ENCODE data around the gene MMAB. TPM values are rescaled to one million over a fixed set of nuclear protein-coding genes. Genes with fewer than 3 reads are reported as not detected.

The MMAB gene
- total RNA-seq, 1 experiment from 2014 or later, result 68.3 TPM

DNA sequence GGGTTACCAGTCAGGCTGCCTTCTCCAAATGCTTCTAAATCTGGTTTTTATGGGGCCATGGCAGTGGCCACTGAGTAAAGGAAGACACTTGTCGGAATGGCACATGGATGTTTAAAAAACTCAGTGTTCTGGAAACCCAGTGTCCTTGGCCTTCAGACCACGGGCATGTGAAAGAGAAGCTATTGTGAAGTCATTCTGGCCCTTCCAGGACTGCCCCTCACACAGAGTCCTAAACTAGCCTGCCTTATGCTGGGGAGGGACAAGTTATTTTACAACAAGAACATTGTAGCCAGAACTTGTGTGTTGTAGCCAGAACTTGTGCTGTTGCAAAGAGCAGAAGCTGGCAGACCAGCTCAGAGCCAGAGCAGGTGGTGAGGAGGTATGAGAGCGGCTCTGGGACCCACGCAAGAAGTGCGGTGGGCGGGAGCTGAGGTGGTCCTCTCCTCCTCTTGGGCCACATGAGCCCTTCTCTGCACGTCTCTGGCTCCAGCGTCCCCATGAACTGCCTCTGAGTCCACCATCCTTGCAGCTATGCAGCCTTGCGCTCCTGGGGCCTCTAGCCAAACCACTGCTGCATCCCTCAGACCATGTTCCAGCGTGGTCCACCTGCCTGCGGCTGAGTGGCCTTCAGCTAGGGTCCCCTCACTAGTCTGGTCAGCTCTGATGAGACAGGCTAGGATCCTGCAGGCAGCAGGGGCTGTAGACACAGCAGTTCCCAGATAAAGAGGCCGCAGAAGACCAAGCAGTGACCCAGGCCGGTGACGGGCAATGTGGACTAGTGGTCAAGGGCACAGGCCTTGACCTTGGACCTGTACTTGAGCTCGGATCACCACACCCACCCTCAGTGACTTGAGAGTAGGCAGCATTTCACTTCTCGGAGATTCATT, 32.5 kb downstream of the MMAB start:
- no peaks in the 10 kb centered on the region for H3K9me3 ChIP-seq
- DNase-seq, result no peak
- no peak overlapping the region for H3K4me3 ChIP-seq
- no peaks in the 10 kb centered on the region; the same call in 1 of the 2 replicates for H3K36me3 ChIP-seq
- no peaks in the 10 kb centered on the region for H3K27me3 ChIP-seq

DNA sequence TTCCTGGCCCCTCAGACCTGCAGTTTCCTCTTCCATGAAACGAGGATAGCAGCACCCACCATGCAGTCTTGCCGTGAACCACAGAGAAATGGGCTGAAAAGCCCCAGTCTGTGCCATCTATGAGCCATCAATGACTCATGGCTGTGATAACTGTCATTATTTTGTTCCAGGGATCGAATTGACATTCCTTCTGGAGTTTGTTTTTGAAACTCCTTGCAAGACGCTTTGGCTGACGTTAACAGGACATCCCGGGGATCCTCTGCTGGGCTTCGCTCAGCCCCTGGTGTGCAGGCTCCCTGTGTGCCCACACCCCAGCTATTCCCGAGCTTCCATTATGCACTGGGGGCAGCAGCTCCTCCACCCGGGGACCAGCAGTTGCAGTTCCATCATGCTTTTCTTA, 33.8 kb downstream of the MMAB start:
- H3K27me3 ChIP-seq, result no peaks in the 10 kb centered on the region
- no peak overlapping the region for H3K4me3 ChIP-seq
- no peaks in the 10 kb centered on the region for H3K9me3 ChIP-seq
- H3K36me3 ChIP-seq, result no peaks in the 10 kb centered on the region; the same call in 1 of the 2 replicates
- DNase-seq, result peak; percentile 62

DNA sequence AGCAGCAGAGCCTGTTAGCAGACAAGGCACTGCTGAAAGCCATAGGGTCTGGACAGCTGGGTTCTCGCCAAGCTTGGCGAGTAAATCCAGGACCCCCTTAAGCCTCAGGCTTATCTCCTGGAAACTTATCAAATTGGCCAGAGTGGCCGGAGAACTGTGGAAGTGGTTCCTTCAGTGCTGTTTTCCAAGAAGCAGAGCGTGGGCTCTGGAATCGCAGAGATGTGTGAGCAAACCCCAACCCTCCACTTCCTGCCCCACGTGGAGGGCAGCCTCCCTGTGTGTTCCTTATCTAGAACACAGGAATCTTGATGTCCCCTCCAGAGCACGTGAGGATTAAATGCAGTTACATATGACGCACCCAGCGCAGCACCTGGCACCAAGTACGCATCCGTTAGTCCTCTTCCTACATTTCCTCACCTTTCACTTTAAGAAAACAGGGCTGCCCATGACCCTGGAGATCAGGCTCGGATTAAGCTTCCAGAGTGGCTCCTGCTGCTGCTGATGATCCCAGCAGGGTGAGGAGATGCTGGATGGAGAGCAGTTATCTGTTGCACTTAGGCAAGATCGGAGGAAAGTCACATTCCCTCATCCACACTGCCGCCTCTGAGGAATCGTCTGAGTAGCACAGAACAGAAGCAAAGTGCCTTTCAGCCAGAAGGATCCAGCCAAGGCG, 35.0 kb downstream of the MMAB start:
- H3K36me3 ChIP-seq, result no peaks in the 10 kb centered on the region; the same call in 1 of the 2 replicates
- no peak for DNase-seq
- no peaks in the 10 kb centered on the region for H3K27me3 ChIP-seq
- H3K4me3 ChIP-seq, result no peak overlapping the region
- no peaks in the 10 kb centered on the region for H3K9me3 ChIP-seq

DNA sequence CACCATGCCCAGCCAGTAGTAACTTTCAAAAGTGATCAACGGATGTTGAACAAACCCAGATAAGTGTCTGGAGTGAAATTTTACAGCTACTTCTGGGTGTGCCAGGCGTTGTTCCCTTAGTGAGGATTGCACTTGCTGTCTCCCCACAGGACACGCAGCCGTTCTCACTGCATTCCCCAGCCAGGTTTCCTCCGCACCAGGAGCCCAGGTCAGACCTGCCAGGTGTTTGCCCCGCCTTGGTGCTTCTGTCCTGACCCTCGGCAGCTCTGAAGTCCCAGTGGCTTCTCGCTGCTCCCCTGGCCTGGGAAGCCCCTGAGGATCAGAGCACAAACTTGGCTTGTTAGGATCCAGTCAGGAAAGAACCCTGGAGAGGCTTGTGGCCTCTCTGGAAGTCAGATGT, 36.2 kb downstream of the MMAB start:
- no peaks in the 10 kb centered on the region for H3K27me3 ChIP-seq
- H3K4me3 ChIP-seq, result no peak overlapping the region
- H3K36me3 ChIP-seq, result no peaks in the 10 kb centered on the region; the same call in 1 of the 2 replicates
- no peak for DNase-seq
- no peaks in the 10 kb centered on the region for H3K9me3 ChIP-seq

DNA sequence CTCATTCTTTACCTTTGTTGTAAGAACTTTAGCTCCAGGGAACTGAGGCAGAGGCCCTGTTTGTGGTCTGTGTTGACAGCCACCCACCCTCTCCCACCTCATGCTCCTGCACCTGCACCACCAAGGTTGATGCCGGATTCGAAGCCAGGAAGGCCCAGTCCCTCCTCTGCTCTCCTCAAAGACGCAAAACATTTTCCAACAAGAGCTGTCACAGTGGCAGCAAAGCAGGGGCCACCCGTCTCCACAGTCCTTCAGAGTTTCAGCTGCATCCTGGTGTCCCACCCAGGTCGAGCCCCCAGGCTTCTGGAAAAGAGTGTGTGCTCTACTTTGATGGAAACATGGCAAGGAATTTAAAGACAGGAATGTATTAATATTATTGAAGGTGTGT, 37.4 kb downstream of the MMAB start:
- DNase-seq, result no peak
- no peaks in the 10 kb centered on the region for H3K9me3 ChIP-seq
- H3K36me3 ChIP-seq, result peaks cover 4% of the 10 kb centered on the region
- H3K27me3 ChIP-seq, result no peaks in the 10 kb centered on the region
- no peak overlapping the region for H3K4me3 ChIP-seq

DNA sequence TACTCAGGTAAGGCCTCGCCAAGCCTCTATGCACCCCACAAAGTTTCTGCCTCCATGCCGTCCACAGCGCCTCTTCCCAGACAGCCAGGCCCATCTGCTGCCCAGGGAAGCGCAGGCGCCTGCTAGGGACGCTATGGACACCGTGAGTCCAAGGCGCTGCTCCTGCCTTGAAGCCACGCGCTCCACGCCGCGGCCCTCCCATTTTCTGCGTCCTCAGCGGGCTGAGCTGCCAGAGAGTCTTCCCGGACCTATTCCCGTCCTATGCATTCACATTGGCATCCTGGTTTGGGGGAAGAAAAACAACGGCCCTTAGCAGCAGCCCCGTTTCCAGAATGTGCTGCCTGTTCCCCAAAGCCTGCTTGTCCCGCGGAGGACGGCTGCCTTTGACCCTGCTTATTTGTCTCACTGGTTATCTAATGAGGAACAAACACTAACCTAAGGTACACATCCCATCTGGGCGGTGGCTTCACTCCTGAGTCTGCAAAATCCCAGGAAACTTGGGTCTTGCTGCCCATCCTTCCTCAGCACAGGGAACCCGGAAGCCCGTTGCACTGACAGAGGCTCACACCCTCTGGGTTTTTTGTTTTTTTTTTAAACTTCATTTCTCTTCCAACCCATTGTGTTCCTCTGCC, 38.0 kb downstream of the MMAB start:
- Histone ChIP-seq H3K9me3 (no peaks in the 10 kb centered on the region), H3K4me3 (no peak overlapping the region), H3K36me3 (peaks cover 4% of the 10 kb centered on the region), H3K27me3 (no peaks in the 10 kb centered on the region)
- no peak for DNase-seq

DNA sequence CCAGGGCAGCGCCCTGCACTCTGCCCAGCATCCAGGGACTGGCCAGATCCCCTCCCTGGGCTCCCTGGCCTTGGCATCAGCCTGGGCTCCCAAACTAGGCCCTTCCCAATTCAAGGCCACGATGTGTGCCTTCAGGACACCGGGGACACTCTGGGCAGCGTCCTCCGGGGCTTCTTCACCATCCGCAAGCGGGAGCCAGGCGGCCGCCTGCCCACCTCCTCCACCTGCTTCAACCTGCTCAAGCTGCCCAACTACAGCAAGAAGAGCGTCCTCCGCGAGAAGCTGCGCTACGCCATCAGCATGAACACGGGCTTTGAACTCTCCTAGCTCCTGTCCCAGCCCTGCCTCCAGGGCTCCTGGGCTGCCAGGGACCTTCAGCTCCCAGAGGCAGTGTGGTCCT, 38.8 kb downstream of the MMAB start:
- H3K36me3 ChIP-seq, result peaks cover 4% of the 10 kb centered on the region
- H3K9me3 ChIP-seq, result no peaks in the 10 kb centered on the region
- H3K27me3 ChIP-seq, result no peaks in the 10 kb centered on the region
- no peak overlapping the region for H3K4me3 ChIP-seq
- no peak for DNase-seq

DNA sequence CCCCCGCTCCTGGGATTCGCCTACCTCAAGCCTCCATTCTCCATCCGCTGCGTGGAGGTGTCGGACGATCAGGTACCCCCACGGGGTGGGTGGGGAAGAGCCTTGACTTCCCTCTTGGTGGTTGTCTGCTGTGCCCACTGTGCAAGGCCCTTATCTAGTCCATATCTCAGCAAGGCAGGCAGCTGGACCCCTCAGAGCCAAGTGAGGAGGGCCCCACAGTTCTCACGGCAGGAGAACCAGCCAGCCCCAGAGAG, 39.9 kb downstream of the MMAB start:
- peaks cover 4% of the 10 kb centered on the region for H3K36me3 ChIP-seq
- DNase-seq, result no peak
- H3K9me3 ChIP-seq, result no peaks in the 10 kb centered on the region
- H3K4me3 ChIP-seq, result no peak overlapping the region
- no peaks in the 10 kb centered on the region for H3K27me3 ChIP-seq

DNA sequence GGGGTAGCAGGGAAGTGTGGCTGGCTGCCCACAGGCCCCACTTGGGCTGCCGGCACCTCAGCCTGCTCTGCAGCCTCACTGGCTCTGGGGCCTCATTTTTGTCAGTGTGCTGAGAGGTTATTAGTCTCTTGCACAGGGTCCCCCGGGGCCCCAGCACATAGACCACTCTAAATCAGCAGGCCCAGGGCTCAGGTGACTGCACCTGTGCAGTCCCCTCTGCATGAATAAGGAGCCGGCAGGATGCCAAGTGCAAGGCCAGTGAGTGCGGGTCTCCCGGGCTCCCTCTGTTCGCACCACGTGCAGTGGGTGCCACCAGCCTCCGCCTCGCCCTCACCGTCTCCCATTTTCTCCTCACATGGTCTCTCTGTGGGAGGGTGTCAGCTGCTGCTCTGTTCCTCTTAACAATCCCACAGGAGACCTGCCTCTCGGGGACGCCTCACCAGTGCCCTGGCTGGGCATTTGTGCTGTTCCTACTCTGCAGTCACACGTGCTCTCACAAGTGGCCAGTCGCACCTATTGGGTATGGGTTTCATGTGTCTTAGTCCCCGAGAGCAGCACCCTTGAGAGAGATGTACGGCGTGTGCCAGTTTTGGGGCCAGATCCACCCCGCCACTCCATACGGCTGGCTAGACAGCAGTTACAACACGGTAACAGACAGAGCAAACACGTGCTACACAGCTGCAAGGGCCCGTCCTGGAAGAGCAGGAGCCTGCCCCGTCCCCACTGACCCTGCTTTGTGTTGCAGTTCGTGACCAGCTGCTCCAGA, 40.4 kb downstream of the MMAB start:
- no peaks in the 10 kb centered on the region for H3K27me3 ChIP-seq
- no peak for DNase-seq
- H3K4me3 ChIP-seq, result no peak overlapping the region
- peaks cover 4% of the 10 kb centered on the region for H3K36me3 ChIP-seq
- no peaks in the 10 kb centered on the region for H3K9me3 ChIP-seq

DNA sequence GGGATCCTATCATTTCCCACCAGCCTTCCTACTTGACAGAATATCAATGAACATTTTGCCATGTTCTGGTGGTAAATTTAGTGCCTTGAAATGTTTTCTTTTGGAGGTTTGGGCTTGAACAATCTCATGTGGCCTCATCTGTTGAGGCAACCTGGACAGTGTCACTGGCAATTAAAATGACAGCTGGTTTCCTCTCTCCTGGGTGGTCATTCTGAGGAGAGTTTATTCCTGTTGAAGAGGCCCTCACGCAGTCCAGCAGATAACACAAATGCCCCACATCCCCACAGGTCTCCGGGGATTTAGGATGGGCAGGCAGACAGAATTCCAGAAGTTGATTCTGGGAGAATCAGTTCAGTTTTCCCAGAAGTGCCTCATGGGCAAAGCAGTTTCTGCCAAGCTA, 41.9 kb downstream of the MMAB start:
- Histone ChIP-seq H3K27me3 (no peaks in the 10 kb centered on the region), H3K9me3 (no peaks in the 10 kb centered on the region), H3K4me3 (no peak overlapping the region), H3K36me3 (peaks cover 7% of the 10 kb centered on the region)
- no peak for DNase-seq

DNA sequence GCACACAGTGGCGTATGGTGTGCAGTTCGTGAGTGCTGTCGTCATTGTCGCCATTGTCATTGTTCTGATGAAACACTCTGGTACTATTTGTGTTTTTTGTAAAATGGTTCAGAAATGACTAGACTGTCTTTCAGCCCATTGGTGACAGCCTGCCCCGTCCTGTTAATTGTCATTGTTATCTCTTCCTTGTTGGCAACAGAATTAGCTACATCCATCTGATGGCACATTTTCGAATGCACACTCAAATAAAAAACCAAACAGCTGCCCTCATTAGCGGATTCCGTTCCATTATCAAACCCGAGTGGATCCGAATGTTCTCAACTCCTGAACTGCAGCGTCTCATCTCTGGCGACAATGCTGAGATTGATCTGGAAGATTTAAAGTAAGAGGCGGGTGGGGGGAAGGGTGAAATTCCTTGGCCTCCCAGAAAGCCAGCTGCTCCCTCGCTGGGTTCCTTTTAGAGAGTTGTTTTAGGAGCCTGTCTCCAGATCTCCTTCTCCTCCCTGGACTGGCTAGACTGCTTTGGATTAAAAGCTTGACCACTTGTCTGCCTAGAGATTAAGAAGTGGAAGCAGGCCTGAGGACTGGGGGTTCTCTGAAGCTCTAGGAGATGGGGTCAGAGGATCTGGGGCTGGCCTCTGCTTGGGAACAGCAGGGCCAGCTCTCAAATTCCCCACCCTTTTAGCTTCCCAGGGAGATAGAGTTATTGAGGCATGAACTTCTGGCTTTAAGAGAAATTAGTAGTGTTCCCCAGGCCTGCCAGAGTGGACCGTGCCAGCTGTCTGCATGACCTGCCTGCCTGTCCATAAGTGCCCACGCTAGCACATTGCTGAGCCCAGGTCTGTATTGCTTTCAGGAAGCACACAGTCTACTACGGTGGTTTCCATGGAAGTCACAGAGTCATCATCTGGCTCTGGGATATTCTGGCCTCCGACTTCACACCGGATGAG, 43.3 kb downstream of the MMAB start:
- Histone ChIP-seq H3K27me3 (no peaks in the 10 kb centered on the region), H3K36me3 (peaks cover 7% of the 10 kb centered on the region), H3K9me3 (no peaks in the 10 kb centered on the region), H3K4me3 (no peak overlapping the region)
- no peak for DNase-seq

DNA sequence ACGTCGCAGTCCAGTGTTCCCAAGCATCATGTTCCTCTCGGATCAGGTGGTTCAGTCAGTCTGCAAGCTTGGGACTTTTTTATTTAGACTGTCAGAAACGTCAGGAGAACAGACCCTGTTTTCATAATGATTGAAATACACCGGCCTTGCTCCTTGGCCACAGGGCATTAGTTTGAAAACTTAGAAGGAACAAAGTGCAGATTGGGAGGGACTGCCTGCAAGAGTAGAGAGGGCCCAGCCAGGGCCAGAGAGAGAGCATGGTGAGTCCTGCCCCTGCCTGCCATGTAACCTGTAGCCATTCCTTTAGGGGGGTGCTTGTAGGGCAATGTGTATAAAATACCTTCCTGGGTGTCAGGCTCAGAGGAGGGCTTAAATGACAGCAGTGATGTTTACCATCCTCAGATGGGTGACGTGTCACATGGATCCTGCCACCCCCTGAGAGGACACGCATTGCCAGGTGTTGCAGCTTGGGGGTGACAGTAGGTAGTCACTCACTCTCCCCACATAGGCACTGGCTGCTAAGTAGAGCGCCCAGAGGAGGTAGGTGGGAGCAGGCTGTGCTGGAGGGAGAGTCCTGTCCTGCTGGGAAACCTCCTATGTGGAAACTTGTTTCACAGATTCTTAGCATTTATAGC, 45.7 kb downstream of the MMAB start:
- H3K4me3 ChIP-seq, result no peak overlapping the region
- no peaks in the 10 kb centered on the region for H3K27me3 ChIP-seq
- no peaks in the 10 kb centered on the region for H3K9me3 ChIP-seq
- peaks cover 7% of the 10 kb centered on the region for H3K36me3 ChIP-seq
- DNase-seq, result no peak

DNA sequence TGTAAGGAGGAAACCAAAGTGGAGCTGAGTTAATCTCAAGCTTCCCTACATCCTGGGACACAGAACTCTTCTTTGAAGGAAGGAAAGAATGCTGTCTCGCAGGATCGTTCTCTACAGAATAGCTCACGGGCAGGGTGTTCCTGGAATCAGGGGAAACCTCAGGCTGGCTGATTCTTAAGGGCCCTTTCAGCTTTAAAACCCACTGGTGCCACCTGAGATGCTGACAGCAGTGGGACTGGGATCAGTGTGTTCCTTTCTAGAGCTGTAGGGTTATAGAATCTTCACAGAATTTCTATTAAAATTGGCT, 48.1 kb downstream of the MMAB start:
- no peak for DNase-seq
- H3K36me3 ChIP-seq, result peaks cover 12% of the 10 kb centered on the region

DNA sequence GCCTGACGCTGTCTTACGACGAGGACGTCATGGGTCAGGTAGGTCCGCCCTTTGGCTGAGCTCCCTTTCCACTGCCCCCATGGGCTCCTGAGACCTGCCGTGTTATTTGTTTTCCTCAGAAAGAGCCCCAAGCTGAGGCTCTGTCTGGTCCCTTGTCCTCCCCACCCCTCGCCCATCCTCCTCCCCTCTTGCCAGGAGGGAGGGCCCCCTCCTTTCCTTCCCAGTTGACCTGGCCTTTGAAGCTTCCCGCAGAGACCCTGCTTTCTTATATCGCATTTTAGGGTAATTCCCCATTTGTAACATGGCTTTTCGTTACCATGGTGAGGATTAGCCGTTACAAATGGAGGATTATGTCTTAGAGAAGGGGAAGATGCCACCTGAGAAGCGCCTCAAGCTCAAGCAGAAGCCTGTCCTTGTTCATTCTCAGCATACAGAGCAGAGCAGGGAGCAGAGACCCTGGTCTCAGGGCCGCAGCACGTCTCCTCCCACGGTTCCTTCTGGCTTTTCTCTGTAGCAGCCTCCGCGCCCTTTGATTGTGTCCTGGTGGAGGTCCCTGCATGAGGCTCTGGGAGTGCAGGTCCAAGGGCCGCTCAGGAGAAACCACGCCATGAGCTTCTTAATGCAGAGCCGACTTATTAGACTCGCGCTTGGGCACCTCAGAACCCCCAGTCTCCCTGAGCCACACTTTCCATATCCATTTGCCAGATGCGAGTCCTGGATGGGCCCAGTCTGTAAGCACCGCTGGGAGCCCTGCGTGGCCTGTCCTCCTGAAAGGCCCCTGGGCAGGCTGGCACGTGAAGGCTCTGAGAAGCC, 48.6 kb downstream of the MMAB start:
- no peak overlapping the region for H3K4me3 ChIP-seq
- H3K27me3 ChIP-seq, result no peaks in the 10 kb centered on the region
- no peaks in the 10 kb centered on the region for H3K9me3 ChIP-seq
- DNase-seq, result no peak
- H3K36me3 ChIP-seq, result peaks cover 17% of the 10 kb centered on the region

More for the DNA sequence above, 48.1 kb downstream of the MMAB start:
- no peaks in the 10 kb centered on the region for H3K9me3 ChIP-seq
- H3K4me3 ChIP-seq, result no peak overlapping the region
- no peaks in the 10 kb centered on the region for H3K27me3 ChIP-seq

DNA sequence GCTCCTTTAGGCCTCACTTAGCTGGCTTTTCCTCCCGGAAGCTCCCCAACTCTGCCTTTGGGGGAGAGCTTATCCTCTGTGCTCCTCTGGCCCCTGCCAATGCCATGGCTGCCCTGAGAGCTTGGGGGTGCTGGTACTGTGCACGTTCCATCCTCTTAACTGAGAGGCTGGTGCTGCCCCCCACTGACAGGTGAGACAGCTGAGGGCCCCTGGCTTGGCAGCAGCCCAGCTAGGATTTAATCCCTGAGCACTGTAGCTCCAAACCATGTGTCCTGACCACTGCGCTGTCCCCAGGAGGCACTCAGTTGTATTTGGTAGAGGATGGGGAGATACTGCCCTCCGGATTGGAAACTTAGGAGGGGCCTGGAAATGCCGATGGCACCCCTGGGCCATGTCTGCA, 49.8 kb downstream of the MMAB start:
- no peaks in the 10 kb centered on the region for H3K9me3 ChIP-seq
- no peak overlapping the region for H3K4me3 ChIP-seq
- peaks cover 27% of the 10 kb centered on the region for H3K36me3 ChIP-seq
- H3K27me3 ChIP-seq, result no peaks in the 10 kb centered on the region
- DNase-seq, result no peak

Measured in MG63 (cell line).